Natural killer cell (primary cell): ENCODE data around the gene PSMB10. TPM values are rescaled to one million over a fixed set of nuclear protein-coding genes. Genes with fewer than 3 reads are reported as not detected.

Source experiments
- ATAC-seq, 3 donors: fragments of 150-1000 bp in 2 of 3; fragments of 200-7000 bp in 1 of 3; cut with Tn5 transposase; 1 replicate in 1 of 3; 2 replicates in 2 of 3; pipeline ENCODE4 v1.10.0; 2021; ENCODE audit warnings: mild to moderate bottlenecking in 2 of 3, moderate library complexity in 2 of 3
- DNase-seq, 2 donors: peaks; one replicate each; pipeline versions ENCODE4 v3.0.0 to v3.0.0-alpha.2; 2013 to 2021; ENCODE audit warnings: mixed read lengths in 1 of 2
- H3K27ac ChIP-seq: one replicate; pipeline ENCODE4 v1.5.1; 2013; ENCODE audit warnings: mild to moderate bottlenecking, low read length
- H3K27me3 ChIP-seq: one replicate; pipeline ENCODE4 v1.6.1; 2013; ENCODE audit warnings: low read length; ENCODE audit not compliant: control insufficient read depth, insufficient read depth
- H3K36me3 ChIP-seq: one replicate; pipeline ENCODE4 v1.6.1; 2013; ENCODE audit warnings: low read length; ENCODE audit not compliant: control insufficient read depth, insufficient read depth
- H3K4me1 ChIP-seq: one replicate; pipeline ENCODE4 v1.6.1; 2013; ENCODE audit warnings: low read length; ENCODE audit not compliant: control insufficient read depth, insufficient read depth
- H3K4me3 ChIP-seq: one replicate; pipeline ENCODE4 v1.5.1; 2013; ENCODE audit warnings: low read length
- H3K9me3 ChIP-seq: one replicate; pipeline ENCODE4 v1.6.1; 2013; ENCODE audit warnings: low read length; ENCODE audit not compliant: control insufficient read depth, insufficient read depth
- H3K27ac Mint-ChIP-seq, 2 donors: one replicate each; pipeline ENCODE4 v1.8.0; 2022; ENCODE audit warnings: mild to moderate bottlenecking in 2 of 2, mixed read lengths in 2 of 2, moderate library complexity in 1 of 2
- H3K27me3 Mint-ChIP-seq, 2 donors: one replicate each; pipeline ENCODE4 v1.8.0; 2022; ENCODE audit warnings: low read depth in 2 of 2, mixed read lengths in 2 of 2
- H3K36me3 Mint-ChIP-seq: one replicate; pipeline ENCODE4 v1.8.0; 2022; ENCODE audit warnings: mixed read lengths
- H3K4me1 Mint-ChIP-seq, 2 donors: one replicate each; pipeline ENCODE4 v1.8.0; 2022; ENCODE audit warnings: mixed read lengths in 2 of 2
- H3K4me3 Mint-ChIP-seq: one replicate; pipeline ENCODE4 v1.8.0; 2022; ENCODE audit warnings: mild to moderate bottlenecking, moderate library complexity, mixed read lengths
- H3K9me3 Mint-ChIP-seq, 2 donors: one replicate each; pipeline ENCODE4 v1.8.0; 2022; ENCODE audit warnings: mixed read lengths in 2 of 2
- CTCF ChIP-seq: fragments of 200-600 bp; IDR thresholded peaks from one replicate; pipeline ENCODE4 v1.8.0; 2022; ENCODE audit warnings: antibody characterized with exemption
- WGBS: methylation state at CpG from one replicate; pipeline ENCODE4 v1.1.7; 2013; ENCODE audit warnings: missing lambda C conversion rate; ENCODE audit not compliant: insufficient coverage; 5-methylcytosine and 5-hydroxymethylcytosine counted together
- intact Hi-C: fragments of 100-400 bp; cut with micrococcal nuclease; formaldehyde crosslinking; loops from one replicate; pipeline ENCODE4 v1.14.2; 2022
- total RNA-seq, 4 donors: library from RNA; stranded (reverse); fragments of 120-200 nt in 1 of 4; gene quantifications; one replicate each; pipeline versions ENCODE4 v1.2.3 to v1.2.4, GENCODE V29; 2013 to 2022

Gene PSMB10
- total RNA-seq, 3 donors from 2014 or later (not counting 1 experiment from before 2014, with no cell fraction given): 237 to 247 (median 243) TPM

- no peaks in the 10 kb centered on the region for H3K9me3 ChIP-seq
- TF ChIP-seq CTCF: no peak
- H3K27me3 ChIP-seq: no peaks in the 10 kb centered on the region
- Mint-ChIP-seq H3K27ac (no peak overlapping the region), H3K9me3 (no peaks in the 10 kb centered on the region), H3K4me1 (peaks cover 5% of the 10 kb centered on the region in 2 donors), H3K27me3 (no peaks in the 10 kb centered on the region), H3K4me3 (no peak overlapping the region), H3K36me3 (no peaks in the 10 kb centered on the region)
- intact Hi-C loops: no loop called here
- 96% methylated on average over 11 of the region's 11 CpGs for WGBS
- H3K36me3 ChIP-seq: peaks cover 19% of the 10 kb centered on the region
- H3K4me1 ChIP-seq: no peaks in the 10 kb centered on the region
- no peak for DNase-seq
- H3K4me3 ChIP-seq: no peak overlapping the region
- ATAC-seq: no peak
- no peak overlapping the region for H3K27ac ChIP-seq
These were observed 23.1 kb upstream of the PSMB10 start for GRCh38 chr16:67959536-67960329.

- Mint-ChIP-seq H3K4me1 (peaks cover under 1% of the 10 kb centered on the region in 2 donors), H3K4me3 (no peak overlapping the region), H3K27me3 (no peaks in the 10 kb centered on the region), H3K9me3 (no peaks in the 10 kb centered on the region), H3K36me3 (no peaks in the 10 kb centered on the region), H3K27ac (no peak overlapping the region)
- intact Hi-C loops: no loop called here
- H3K9me3 ChIP-seq: no peaks in the 10 kb centered on the region
- DNase-seq: no peak
- TF ChIP-seq CTCF: no peak
- no peak for ATAC-seq
- H3K27me3 ChIP-seq: no peaks in the 10 kb centered on the region
- 97% methylated on average over 9 of the region's 9 CpGs for WGBS
- no peak overlapping the region for H3K4me3 ChIP-seq
- H3K4me1 ChIP-seq: no peaks in the 10 kb centered on the region
- H3K36me3 ChIP-seq: peaks cover 18% of the 10 kb centered on the region
- no peak overlapping the region for H3K27ac ChIP-seq
These were observed 21.0 kb upstream of the PSMB10 start for GRCh38 chr16:67957622-67958021.

- Mint-ChIP-seq H3K27ac (no peak overlapping the region), H3K4me3 (no peak overlapping the region), H3K4me1 (no peaks in the 10 kb centered on the region), H3K27me3 (no peaks in the 10 kb centered on the region), H3K36me3 (no peaks in the 10 kb centered on the region), H3K9me3 (no peaks in the 10 kb centered on the region)
- ATAC-seq (no peak), DNase-seq (no peak)
- H3K27ac ChIP-seq: no peak overlapping the region
- no peaks in the 10 kb centered on the region for H3K4me1 ChIP-seq
- TF ChIP-seq CTCF: no peak
- intact Hi-C loops: no loop called here
- no peaks in the 10 kb centered on the region for H3K9me3 ChIP-seq
- no peaks in the 10 kb centered on the region for H3K27me3 ChIP-seq
- peaks cover 19% of the 10 kb centered on the region for H3K36me3 ChIP-seq
- WGBS: 96% methylated on average over 10 of the region's 10 CpGs
- H3K4me3 ChIP-seq: no peak overlapping the region
These were observed 18.0 kb upstream of the PSMB10 start for GRCh38 chr16:67954421-67955196.
